D341Med (cell line): ENCODE data around the gene ESCO1.
"Not testable (repeated sequence)": the region's sequence is repeated elsewhere in the genome, so short reads cannot be mapped to it uniquely, and the experiment has no call there.

Source experiments
- DNase-seq: peaks from one replicate; pipeline ENCODE4 v3.0.0; 2012; ENCODE audit warnings: low spot score

The ESCO1 gene

GRCh38 chr18:21600526-21601410, at the start of gene ESCO1:
ESCO1 (minus strand) TSS chr18:21600704; CDS start chr18:21574843, 25,861 bp downstream.
- DNase-seq, result peak; percentile 97

- not testable (repeated sequence) for DNase-seq
These were observed 39.9 kb upstream of the ESCO1 start for GRCh38 chr18:21640375-21640774.

- DNase-seq, result no peak
These were observed 38.3 kb upstream of the ESCO1 start for GRCh38 chr18:21638822-21639221.

GRCh38 chr18:21636769-21637168, 36.3 kb upstream of the ESCO1 start:
- no peak for DNase-seq

- DNase-seq, result no peak
These were observed 34.2 kb upstream of the ESCO1 start for GRCh38 chr18:21634588-21635199.

- no peak for DNase-seq
These were observed 31.9 kb upstream of the ESCO1 start for GRCh38 chr18:21632393-21632792.

- DNase-seq, result no peak
These were observed 28.8 kb upstream of the ESCO1 start for GRCh38 chr18:21629089-21629832.

GRCh38 chr18:21621640-21622039, 21.1 kb upstream of the ESCO1 start:
- DNase-seq, result not testable (repeated sequence)

- peak; percentile 99 for DNase-seq
These were observed 11.9 kb upstream of the ESCO1 start, which contains the start of gene SNRPD1 for GRCh38 chr18:21612125-21613039. SNRPD1 (plus strand) TSS chr18:21612314; CDS start chr18:21612430, 116 bp downstream.

- DNase-seq, result not testable (repeated sequence)
These were observed 11.1 kb upstream of the ESCO1 start for GRCh38 chr18:21611401-21612124.

GRCh38 chr18:21605213-21605612, 4.7 kb upstream of the ESCO1 start:
- no peak for DNase-seq

GRCh38 chr18:21604671-21605070, 4.2 kb upstream of the ESCO1 start:
- no peak for DNase-seq

GRCh38 chr18:21602299-21602587, 1.7 kb upstream of the ESCO1 start:
- no peak for DNase-seq

- peak; percentile 85 for DNase-seq
These were observed 649 bp downstream of the ESCO1 start for GRCh38 chr18:21599585-21600525.

- no peak for DNase-seq
These were observed 1.5 kb downstream of the ESCO1 start for GRCh38 chr18:21598726-21599584.

GRCh38 chr18:21597620-21598019, 2.9 kb downstream of the ESCO1 start:
- no peak for DNase-seq

GRCh38 chr18:21593540-21594257, 6.8 kb downstream of the ESCO1 start:
- no peak for DNase-seq

GRCh38 chr18:21592361-21592760, 8.1 kb downstream of the ESCO1 start:
- not testable (repeated sequence) for DNase-seq
